GM12892 (cell line): ENCODE data around the gene NADSYN1.

Source experiments
- POLR2A ChIP-seq: IDR thresholded peaks from 2 replicates; pipeline ENCODE4 v1.6.1; 2011; ENCODE audit warnings: low read depth, low read length, control low read depth
- POLR2AphosphoS5 ChIP-seq: IDR thresholded peaks from 2 replicates; pipeline ENCODE4 v1.6.1; 2011; ENCODE audit warnings: low read depth, low read length, control low read depth

GRCh38 chr11:71535825-71536224 lies 82.8 kb downstream of the NADSYN1 start:
- TF ChIP-seq POLR2A, result no peak
- TF ChIP-seq POLR2AphosphoS5, result no peak
